Mammary epithelial cell (primary cell): Measurements from ENCODE around the gene ASCL4.

Source experiments
- CTCF ChIP-seq, 2 donors: IDR thresholded peaks in 1 of 2; conservative IDR thresholded peaks in 1 of 2; 2 replicates each; pipeline ENCODE4 v1.5.1; 2011 to 2012; ENCODE audit warnings: inconsistent platforms in 2 of 2, low read length in 2 of 2, mild to moderate bottlenecking in 2 of 2, control low read depth in 1 of 2, low read depth in 1 of 2; ENCODE audit not compliant: insufficient read depth in 1 of 2; ENCODE audit errors: extremely low read depth in 1 of 2
- EZH2 ChIP-seq: IDR thresholded peaks from 2 replicates; pipeline ENCODE4 v1.6.1; 2012; ENCODE audit warnings: low read length, inconsistent platforms, borderline replicate concordance

- TF ChIP-seq CTCF (conservative IDR thresholded peaks at IDR 0.05 in 1 of 2, IDR thresholded peaks at IDR 0.05 in 1 of 2; ENCODE audit: extremely low read depth in 1 of 2, insufficient read depth in 1 of 2, low read depth in 1 of 2, low read length in 2 of 2): no peak
- TF ChIP-seq EZH2: no peak
Measured at GRCh38 chr12:107735763-107736162, 38.7 kb upstream of the ASCL4 start.
